Endothelial cell of umbilical vein (primary cell): Measurements from ENCODE around the gene QDPR. TPM values are rescaled to one million over a fixed set of nuclear protein-coding genes. Genes with fewer than 3 reads are reported as not detected.

Source experiments
- BruUV-seq: library from RNA; stranded (reverse); fragments of 400-500 nt; replicated peaks from 2 replicates; lab custom pipeline; 2021; lab: Mats Ljungman, UMichigan
- CTCF ChIA-PET: fragments of 300-600, 350-600 bp; sonication (Branson Sonifier 250); formaldehyde crosslinking; loops from one replicate; lab custom pipeline; 2021; ENCODE audit warnings: antibody characterized with exemption, inconsistent platforms; lab: Charles Lee
- POLR2A ChIA-PET: fragments of 300-600, 350-600 bp; sonication (Branson Sonifier 250); formaldehyde crosslinking; loops from one replicate; lab custom pipeline; 2021; ENCODE audit warnings: antibody characterized with exemption, inconsistent platforms; lab: Charles Lee
- DNase-seq: peaks from one replicate; pipeline ENCODE4 v3.0.0-alpha.2; 2011; ENCODE audit warnings: low read depth, low spot score
- FAIRE-seq: peaks from 2 replicates; lab custom pipeline; 2011; peaks lifted over from hg19 to GRCh38; lab: Jason Lieb, UNC
- H2AFZ ChIP-seq: 2 replicates; pipeline ENCODE4 v1.6.0; 2012; ENCODE audit warnings: low read depth, low read length, control low read depth, inconsistent platforms
- H3K27ac ChIP-seq: 2 replicates; pipeline ENCODE4 v1.5.1; 2011; ENCODE audit warnings: low read depth, mild to moderate bottlenecking, control low read depth, low read length, moderate library complexity; ENCODE audit not compliant: insufficient read depth
- H3K27me3 ChIP-seq, 2 experiments: 2 replicates each; pipeline versions ENCODE4 v1.6.0 to v1.6.1; 2011; ENCODE audit warnings: low read length in 2 of 2, mixed read lengths in 1 of 2; ENCODE audit not compliant: control insufficient read depth in 2 of 2, insufficient read depth in 2 of 2
- H3K36me3 ChIP-seq, 2 experiments: 2 replicates in 1 of 2; 3 replicates in 1 of 2; pipeline ENCODE4 v1.5.1; 2011; ENCODE audit warnings: low read length in 2 of 2, mild to moderate bottlenecking in 1 of 2, moderate library complexity in 1 of 2; ENCODE audit not compliant: control insufficient read depth in 2 of 2, insufficient read depth in 2 of 2; ENCODE audit errors: extremely low read depth in 1 of 2
- H3K4me1 ChIP-seq: 3 replicates; pipeline ENCODE4 v1.5.1; 2011; ENCODE audit warnings: mild to moderate bottlenecking, low read length; ENCODE audit not compliant: control insufficient read depth, insufficient read depth; ENCODE audit errors: extremely low read depth
- H3K4me2 ChIP-seq: 2 replicates; pipeline ENCODE4 v1.6.1; 2011; ENCODE audit warnings: low read length, control low read depth, mixed read lengths; ENCODE audit not compliant: insufficient read depth
- H3K4me3 ChIP-seq, 3 experiments: fragments of 200-600 bp in 1 of 3; sonication (generic), shearing (Covaris generic) in 1 of 3; replicated peaks in 1 of 3; 2 replicates each; pipeline ENCODE4 v1.5.1; 2011 to 2016; ENCODE audit warnings: control low read depth in 3 of 3, low read length in 3 of 3, mild to moderate bottlenecking in 2 of 3, inconsistent platforms in 1 of 3, low read depth in 1 of 3, moderate library complexity in 1 of 3; ENCODE audit not compliant: insufficient read depth in 1 of 3
- H3K79me2 ChIP-seq: 2 replicates; pipeline ENCODE4 v1.6.0; 2012; ENCODE audit warnings: low read length, inconsistent platforms; ENCODE audit not compliant: control insufficient read depth, insufficient read depth
- H3K9ac ChIP-seq: replicated peaks from 2 replicates; pipeline ENCODE3; 2011; ENCODE audit warnings: low read length, control low read depth; ENCODE audit not compliant: insufficient read depth; ENCODE audit errors: extremely low read depth
- H3K9me1 ChIP-seq: replicated peaks from 3 replicates; pipeline ENCODE4 v1.6.0; 2011; ENCODE audit warnings: mild to moderate bottlenecking, low read length; ENCODE audit not compliant: control insufficient read depth, insufficient read depth; ENCODE audit errors: extremely low read depth
- H3K9me3 ChIP-seq: replicated peaks from 2 replicates; pipeline ENCODE4 v1.5.1; 2012; ENCODE audit warnings: low read length, inconsistent platforms; ENCODE audit not compliant: control insufficient read depth, insufficient read depth
- H4K20me1 ChIP-seq: replicated peaks from 2 replicates; pipeline ENCODE3; 2011; ENCODE audit warnings: mild to moderate bottlenecking, low read length; ENCODE audit not compliant: control insufficient read depth, insufficient read depth; ENCODE audit errors: extremely low read depth
- EZH2 ChIP-seq: IDR thresholded peaks from 2 replicates; pipeline ENCODE4 v1.6.1; 2012; ENCODE audit warnings: borderline replicate concordance, low read depth, mild to moderate bottlenecking, moderate library complexity, low read length, inconsistent platforms; ENCODE audit not compliant: severe bottlenecking
- FOS ChIP-seq: IDR thresholded peaks from 2 replicates; pipeline ENCODE4 v1.6.1; 2011; ENCODE audit warnings: mild to moderate bottlenecking, low read length, moderate library complexity, borderline replicate concordance; ENCODE audit not compliant: insufficient read depth
- GATA2 ChIP-seq: IDR thresholded peaks from 2 replicates; pipeline ENCODE4 v1.7.0; 2011; ENCODE audit warnings: low read depth, mild to moderate bottlenecking, moderate library complexity, mixed read lengths, low read length; ENCODE audit not compliant: insufficient read length, insufficient read depth
- JUN ChIP-seq: IDR thresholded peaks from 2 replicates; pipeline ENCODE4 v1.6.1; 2011; ENCODE audit warnings: borderline replicate concordance, low read depth; ENCODE audit not compliant: insufficient read length, insufficient read depth
- MYC ChIP-seq: IDR thresholded peaks from one replicate; pipeline ENCODE4 v1.6.1; 2011; ENCODE audit warnings: mild to moderate bottlenecking, low read depth, low read length
- POLR2A ChIP-seq: IDR thresholded peaks from 2 replicates; pipeline ENCODE4 v1.6.1; 2012; ENCODE audit warnings: low read depth, mild to moderate bottlenecking, control low read depth, low read length
- POLR2AphosphoS5 ChIP-seq: IDR thresholded peaks from 2 replicates; pipeline ENCODE4 v1.6.1; 2012; ENCODE audit warnings: low read depth, mild to moderate bottlenecking, control low read depth, low read length, moderate library complexity; ENCODE audit not compliant: insufficient read depth
- dilution Hi-C: fragments of 300-500 bp; cut with MboI; formaldehyde crosslinking; loops from one replicate; pipeline ENCODE4 v1.15.0; 2019; ENCODE audit warnings: low sequenced_read_pairs; ENCODE audit not compliant: extremely low pct_ligation_motif_present
- intact Hi-C: fragments of 100-400 bp; cut with micrococcal nuclease; formaldehyde crosslinking; loops from one replicate; pipeline ENCODE4 v1.10.0; 2022
- polyA plus RNA-seq, 4 experiments: library from polyadenylated mRNA; depleted of rRNA in 3 of 4; stranded (reverse) in 3 of 4; unstranded in 1 of 4; fragments of >200 nt; gene quantifications; 2 replicates each; pipeline versions ENCODE4 v1.2.1 to v1.2.3, GENCODE V29; 2011 to 2012; ENCODE audit warnings: missing spikeins in 1 of 4
- total RNA-seq: library from RNA; stranded (reverse); gene quantifications from 2 replicates; pipeline ENCODE4 v1.2.3, GENCODE V29; 2021
- TF ChIP-seq, protein P1 (sequence below), 2 donors: IDR thresholded peaks; 1 replicate in 1 of 2; 2 replicates in 1 of 2; pipeline ENCODE4 v1.5.1; 2011; ENCODE audit warnings: low read length in 2 of 2, mild to moderate bottlenecking in 2 of 2, moderate library complexity in 2 of 2, control low read depth in 1 of 2, inconsistent platforms in 1 of 2, low read depth in 1 of 2; ENCODE audit not compliant: insufficient read depth in 1 of 2; ENCODE audit errors: extremely low read depth in 1 of 2
- TF ChIP-seq, protein P2 (sequence below): IDR thresholded peaks from 2 replicates; pipeline ENCODE4 v1.6.1; 2011; ENCODE audit not compliant: insufficient read depth, insufficient read length

QDPR gene
- total and polyA plus RNA-seq, 2 donors (not counting 3 experiments of a cell fraction or from before 2014, with no cell fraction given), result 20.5 to 20.9 TPM

DNA sequence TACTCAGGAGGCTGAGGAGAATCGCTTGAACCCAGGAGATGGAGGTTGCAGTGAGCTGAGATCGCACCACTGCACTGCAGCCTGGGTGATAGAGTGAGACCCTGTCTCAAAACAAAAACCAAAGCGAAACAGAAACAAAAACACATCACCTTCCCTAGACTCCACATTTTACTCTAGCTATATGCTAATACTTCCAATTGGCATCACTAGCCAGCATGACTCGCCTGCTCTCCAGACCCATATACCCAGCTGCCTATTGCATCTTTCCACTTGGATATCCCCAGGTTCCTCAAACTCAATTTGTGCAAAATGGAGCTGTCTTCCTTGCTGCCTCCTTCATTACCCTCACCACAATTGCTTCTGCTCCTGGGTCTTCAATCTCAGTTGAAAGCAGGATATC lies 42.7 kb upstream of the QDPR start:
- H4K20me1 ChIP-seq, result no peaks in the 10 kb centered on the region

DNA sequence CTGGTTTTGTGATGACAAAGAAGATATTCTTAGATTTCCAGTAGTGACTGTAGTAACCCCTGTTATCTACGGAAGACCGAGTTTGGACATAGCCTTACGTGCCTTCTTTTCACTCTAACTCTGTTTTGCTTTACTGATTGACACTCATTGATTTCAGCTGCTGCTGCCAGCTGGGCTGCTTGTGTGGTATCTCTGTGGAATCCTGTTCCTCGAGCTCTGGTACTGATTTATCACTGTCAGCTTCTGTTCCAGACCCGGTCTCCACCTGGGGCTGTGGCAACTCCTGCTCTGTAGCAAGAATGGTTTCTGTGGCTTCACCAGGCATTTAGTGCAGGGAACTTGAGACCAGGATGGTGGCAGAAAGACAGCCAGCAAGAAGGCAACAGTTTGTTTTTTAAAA lies 40.5 kb upstream of the QDPR start:
- dilution Hi-C loops, result no loop called here
- H4K20me1 ChIP-seq, result no peaks in the 10 kb centered on the region
- H3K27me3 ChIP-seq, result peaks cover 9 to 11% of the 10 kb centered on the region in 2 experiments
- H3K9me3 ChIP-seq, result no peaks in the 10 kb centered on the region
- no peaks in the 10 kb centered on the region for H3K36me3 ChIP-seq
- FAIRE-seq (no peak), DNase-seq (no peak)
- H2AFZ ChIP-seq, result no peak overlapping the region
- H3K9me1 ChIP-seq, result no peaks in the 10 kb centered on the region
- no peak overlapping the region for H3K27ac ChIP-seq
- no peak overlapping the region for H3K4me3 ChIP-seq
- ChIA-PET CTCF (interaction anchor here (0.9 to 1.5 kb wide), 2 partner anchors 16 to 84 kb away, joined by 3 read pairs; no protein-coding TSS in a partner anchor), POLR2A (no interaction called here)
- no TSS peak for BruUV-seq
- TF ChIP-seq MYC, result no peak
- TF ChIP-seq POLR2AphosphoS5, result no peak
- TF ChIP-seq, protein P1, sequence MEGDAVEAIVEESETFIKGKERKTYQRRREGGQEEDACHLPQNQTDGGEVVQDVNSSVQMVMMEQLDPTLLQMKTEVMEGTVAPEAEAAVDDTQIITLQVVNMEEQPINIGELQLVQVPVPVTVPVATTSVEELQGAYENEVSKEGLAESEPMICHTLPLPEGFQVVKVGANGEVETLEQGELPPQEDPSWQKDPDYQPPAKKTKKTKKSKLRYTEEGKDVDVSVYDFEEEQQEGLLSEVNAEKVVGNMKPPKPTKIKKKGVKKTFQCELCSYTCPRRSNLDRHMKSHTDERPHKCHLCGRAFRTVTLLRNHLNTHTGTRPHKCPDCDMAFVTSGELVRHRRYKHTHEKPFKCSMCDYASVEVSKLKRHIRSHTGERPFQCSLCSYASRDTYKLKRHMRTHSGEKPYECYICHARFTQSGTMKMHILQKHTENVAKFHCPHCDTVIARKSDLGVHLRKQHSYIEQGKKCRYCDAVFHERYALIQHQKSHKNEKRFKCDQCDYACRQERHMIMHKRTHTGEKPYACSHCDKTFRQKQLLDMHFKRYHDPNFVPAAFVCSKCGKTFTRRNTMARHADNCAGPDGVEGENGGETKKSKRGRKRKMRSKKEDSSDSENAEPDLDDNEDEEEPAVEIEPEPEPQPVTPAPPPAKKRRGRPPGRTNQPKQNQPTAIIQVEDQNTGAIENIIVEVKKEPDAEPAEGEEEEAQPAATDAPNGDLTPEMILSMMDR (IDR thresholded peaks at IDR 0.05; ENCODE audit: extremely low read depth in 1 of 2, insufficient read depth in 1 of 2, low read depth in 1 of 2, low read length in 2 of 2), result no peak
- no peak for TF ChIP-seq POLR2A
- TF ChIP-seq FOS, result no peak
- no peak for TF ChIP-seq EZH2
- no peak for TF ChIP-seq GATA2
- TF ChIP-seq, protein P2, sequence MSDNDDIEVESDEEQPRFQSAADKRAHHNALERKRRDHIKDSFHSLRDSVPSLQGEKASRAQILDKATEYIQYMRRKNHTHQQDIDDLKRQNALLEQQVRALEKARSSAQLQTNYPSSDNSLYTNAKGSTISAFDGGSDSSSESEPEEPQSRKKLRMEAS, result no peak
- TF ChIP-seq JUN, result no peak
- no peaks in the 10 kb centered on the region for H3K79me2 ChIP-seq
- no peaks in the 10 kb centered on the region for H3K4me1 ChIP-seq
- intact Hi-C loops, result no loop called here
- no peak overlapping the region for H3K9ac ChIP-seq
- no peak overlapping the region for H3K4me2 ChIP-seq

More for the DNA sequence above, 42.7 kb upstream of the QDPR start:
- DNase-seq (no peak), FAIRE-seq (no peak)
- Histone ChIP-seq H3K36me3 (no peaks in the 10 kb centered on the region), H3K4me3 (no peak overlapping the region), H3K9me1 (no peaks in the 10 kb centered on the region), H3K4me1 (no peaks in the 10 kb centered on the region), H3K79me2 (no peaks in the 10 kb centered on the region), H3K9me3 (no peaks in the 10 kb centered on the region), H3K9ac (no peak overlapping the region), H3K4me2 (no peak overlapping the region), H3K27me3 (peaks cover 9 to 11% of the 10 kb centered on the region in 2 experiments), H2AFZ (no peak overlapping the region), H3K27ac (no peak overlapping the region)
- ChIA-PET CTCF (interaction anchor here (1.0 to 1.1 kb wide), 2 partner anchors 20 to 22 kb away, joined by 3 read pairs; partner anchors contain the start of gene LAP3), POLR2A (no interaction called here)
- TF ChIP-seq, protein P2, result no peak
- TF ChIP-seq MYC, result no peak
- TF ChIP-seq, protein P1 (IDR thresholded peaks at IDR 0.05; ENCODE audit: extremely low read depth in 1 of 2, insufficient read depth in 1 of 2, low read depth in 1 of 2, low read length in 2 of 2), result no peak
- TF ChIP-seq EZH2, result no peak
- no peak for TF ChIP-seq POLR2A
- dilution Hi-C loops, result no loop called here
- BruUV-seq, result no TSS peak
- intact Hi-C loops, result no loop called here
